Hepatocyte (in vitro differentiated cells): ENCODE results near the gene GH2.
"Not testable (repeated sequence)": the region's sequence is repeated elsewhere in the genome, so short reads cannot be mapped to it uniquely, and the experiment has no call there.

ENCODE experiments used
- EZH2 ChIP-seq: fragments of 200-600 bp; sonication (generic); IDR thresholded peaks from 2 replicates; pipeline ENCODE4 v1.6.1; 2016; ENCODE audit warnings: antibody characterized with exemption, mild to moderate bottlenecking, borderline replicate concordance
- TF ChIP-seq, protein P1 (sequence below): fragments of 200-600 bp; sonication (generic); IDR thresholded peaks from 2 replicates; pipeline ENCODE4 v1.5.1; 2016; ENCODE audit warnings: antibody characterized with exemption, mild to moderate bottlenecking; ENCODE audit not compliant: poor library complexity

DNA sequence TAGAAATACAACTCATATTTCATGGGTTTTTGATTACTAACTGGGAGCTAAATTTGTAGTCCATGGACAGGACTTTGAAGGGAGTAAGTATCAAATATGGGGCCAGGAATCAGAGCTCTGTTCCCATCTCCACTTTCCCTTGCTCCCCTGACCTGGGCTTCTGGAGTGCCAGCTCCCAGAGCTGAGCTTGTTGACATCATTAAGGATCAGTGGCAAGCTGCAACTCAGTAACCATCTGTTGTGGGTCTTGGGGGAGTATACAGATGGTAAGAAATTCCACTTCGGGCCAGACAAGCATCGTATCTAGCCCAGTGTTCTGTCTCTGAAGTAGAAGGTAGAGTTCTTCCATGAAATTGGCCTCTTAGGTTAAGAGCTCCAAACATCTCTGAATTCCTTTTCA, 20.2 kb upstream of the GH2 start:
- TF ChIP-seq EZH2 = not testable (repeated sequence)
- TF ChIP-seq, protein P1, sequence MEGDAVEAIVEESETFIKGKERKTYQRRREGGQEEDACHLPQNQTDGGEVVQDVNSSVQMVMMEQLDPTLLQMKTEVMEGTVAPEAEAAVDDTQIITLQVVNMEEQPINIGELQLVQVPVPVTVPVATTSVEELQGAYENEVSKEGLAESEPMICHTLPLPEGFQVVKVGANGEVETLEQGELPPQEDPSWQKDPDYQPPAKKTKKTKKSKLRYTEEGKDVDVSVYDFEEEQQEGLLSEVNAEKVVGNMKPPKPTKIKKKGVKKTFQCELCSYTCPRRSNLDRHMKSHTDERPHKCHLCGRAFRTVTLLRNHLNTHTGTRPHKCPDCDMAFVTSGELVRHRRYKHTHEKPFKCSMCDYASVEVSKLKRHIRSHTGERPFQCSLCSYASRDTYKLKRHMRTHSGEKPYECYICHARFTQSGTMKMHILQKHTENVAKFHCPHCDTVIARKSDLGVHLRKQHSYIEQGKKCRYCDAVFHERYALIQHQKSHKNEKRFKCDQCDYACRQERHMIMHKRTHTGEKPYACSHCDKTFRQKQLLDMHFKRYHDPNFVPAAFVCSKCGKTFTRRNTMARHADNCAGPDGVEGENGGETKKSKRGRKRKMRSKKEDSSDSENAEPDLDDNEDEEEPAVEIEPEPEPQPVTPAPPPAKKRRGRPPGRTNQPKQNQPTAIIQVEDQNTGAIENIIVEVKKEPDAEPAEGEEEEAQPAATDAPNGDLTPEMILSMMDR = not testable (repeated sequence)
